B cell (primary cell): ENCODE measurements around the gene RAB3C.

Experiments
- EZH2 ChIP-seq: IDR thresholded peaks from 2 replicates; pipeline ENCODE4 v1.6.1; 2012; ENCODE audit warnings: borderline replicate concordance, low read depth, mild to moderate bottlenecking, moderate library complexity, low read length; ENCODE audit not compliant: insufficient read depth, poor library complexity, severe bottlenecking
- TF ChIP-seq, protein P1 (sequence below): fragments of 200-600 bp; IDR thresholded peaks from one replicate; pipeline ENCODE4 v1.8.0; 2022; ENCODE audit warnings: antibody characterized with exemption, mild to moderate bottlenecking

DNA sequence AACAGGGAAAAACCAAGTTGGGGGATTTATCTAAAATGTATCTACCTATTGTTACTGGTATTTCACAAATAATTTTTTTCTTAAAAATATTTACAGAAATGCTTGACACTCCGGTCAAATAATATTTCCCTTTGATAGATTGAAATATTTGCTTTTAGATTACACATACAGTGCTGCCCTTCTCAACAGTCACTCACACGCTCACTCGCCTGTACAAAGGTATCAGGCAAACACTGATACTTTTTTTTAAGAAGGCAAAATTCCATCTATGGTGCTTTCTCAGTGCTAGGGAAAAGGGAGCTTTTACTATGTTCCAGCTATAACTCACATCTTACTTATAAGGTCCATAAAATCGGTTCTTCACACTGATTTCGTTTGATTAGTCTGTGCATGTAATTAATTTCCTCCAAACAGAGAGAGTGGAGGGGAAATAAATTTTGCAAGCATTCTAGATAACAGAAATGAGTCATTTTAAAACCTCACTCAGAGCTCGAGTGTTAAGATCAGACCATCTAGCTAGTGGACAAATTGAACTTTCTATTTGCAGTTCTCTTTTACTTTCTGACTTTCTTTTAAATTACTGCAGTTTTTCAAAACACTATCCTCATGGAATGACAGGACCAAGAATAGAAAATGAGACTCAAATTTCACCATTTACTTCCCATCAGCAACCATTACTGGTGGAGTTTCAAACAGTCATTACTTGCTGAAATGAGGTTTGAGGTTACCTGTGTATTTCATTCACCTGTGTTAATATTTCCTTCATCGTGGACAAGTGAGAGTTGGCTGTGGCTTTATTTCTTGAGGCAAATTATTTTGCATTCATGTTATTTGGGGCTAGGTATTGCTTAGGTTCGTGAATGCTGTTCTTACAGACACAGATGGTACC lies 273.2 kb downstream of the RAB3C start:
- TF ChIP-seq, protein P1, sequence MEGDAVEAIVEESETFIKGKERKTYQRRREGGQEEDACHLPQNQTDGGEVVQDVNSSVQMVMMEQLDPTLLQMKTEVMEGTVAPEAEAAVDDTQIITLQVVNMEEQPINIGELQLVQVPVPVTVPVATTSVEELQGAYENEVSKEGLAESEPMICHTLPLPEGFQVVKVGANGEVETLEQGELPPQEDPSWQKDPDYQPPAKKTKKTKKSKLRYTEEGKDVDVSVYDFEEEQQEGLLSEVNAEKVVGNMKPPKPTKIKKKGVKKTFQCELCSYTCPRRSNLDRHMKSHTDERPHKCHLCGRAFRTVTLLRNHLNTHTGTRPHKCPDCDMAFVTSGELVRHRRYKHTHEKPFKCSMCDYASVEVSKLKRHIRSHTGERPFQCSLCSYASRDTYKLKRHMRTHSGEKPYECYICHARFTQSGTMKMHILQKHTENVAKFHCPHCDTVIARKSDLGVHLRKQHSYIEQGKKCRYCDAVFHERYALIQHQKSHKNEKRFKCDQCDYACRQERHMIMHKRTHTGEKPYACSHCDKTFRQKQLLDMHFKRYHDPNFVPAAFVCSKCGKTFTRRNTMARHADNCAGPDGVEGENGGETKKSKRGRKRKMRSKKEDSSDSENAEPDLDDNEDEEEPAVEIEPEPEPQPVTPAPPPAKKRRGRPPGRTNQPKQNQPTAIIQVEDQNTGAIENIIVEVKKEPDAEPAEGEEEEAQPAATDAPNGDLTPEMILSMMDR: no peak
- TF ChIP-seq EZH2: no peak
